Prostate gland (tissue), 2 donors: ENCODE results near the gene APBA1.

Experiments used
- CTCF ChIP-seq, 4 experiments: fragments of 200-600 bp in 2 of 4; fragments of 450-650 bp in 2 of 4; sonication (generic) in 2 of 4; IDR thresholded peaks; 1 replicate in 3 of 4; 2 replicates in 1 of 4; pipeline ENCODE4 v1.5.1; 2016 to 2019; ENCODE audit warnings: antibody characterized with exemption in 4 of 4, mild to moderate bottlenecking in 2 of 4, moderate library complexity in 2 of 4
- POLR2A ChIP-seq: fragments of 450-650 bp; IDR thresholded peaks from one replicate; pipeline ENCODE4 v1.6.1; 2016; ENCODE audit warnings: antibody characterized with exemption, mild to moderate bottlenecking

GRCh38 chr9:69452110-69452782, 219.9 kb downstream of the APBA1 start:
- TF ChIP-seq CTCF (IDR thresholded peaks at IDR 0.05) (no peak), POLR2A (no peak)
